ENCODE results near the gene ZNF217.
"Not testable (repeated sequence)": the region's sequence is repeated elsewhere in the genome, so short reads cannot be mapped to it uniquely, and the experiment has no call there.

DNA sequence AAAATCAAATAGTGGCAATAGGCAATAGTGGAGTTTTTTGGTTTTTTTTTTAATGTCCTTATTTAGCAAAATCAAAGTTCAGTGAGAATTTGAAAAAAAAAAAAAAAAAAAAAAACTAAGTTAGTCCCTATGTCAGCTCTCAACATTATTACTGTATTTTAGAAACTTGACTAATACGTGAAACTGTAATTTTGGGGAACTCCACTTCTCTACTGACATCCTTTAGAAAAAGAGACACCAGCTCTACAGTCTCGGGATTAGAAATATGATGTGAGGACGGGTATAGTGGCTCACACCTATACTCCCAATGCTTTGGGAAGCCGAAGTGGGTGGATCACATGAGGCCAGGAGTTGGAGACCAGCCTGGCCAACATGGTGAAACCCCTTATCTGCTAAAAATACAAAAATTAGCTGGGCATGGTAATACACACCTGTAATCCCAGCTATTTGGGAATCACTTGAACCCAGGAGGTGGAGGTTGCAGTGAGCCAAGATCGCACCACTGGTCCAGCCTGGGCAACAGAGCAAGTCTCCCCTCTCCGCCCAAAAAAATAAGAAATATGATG, 8.6 kb downstream of the ZNF217 start:
- TF ChIP-seq, protein P1, sequence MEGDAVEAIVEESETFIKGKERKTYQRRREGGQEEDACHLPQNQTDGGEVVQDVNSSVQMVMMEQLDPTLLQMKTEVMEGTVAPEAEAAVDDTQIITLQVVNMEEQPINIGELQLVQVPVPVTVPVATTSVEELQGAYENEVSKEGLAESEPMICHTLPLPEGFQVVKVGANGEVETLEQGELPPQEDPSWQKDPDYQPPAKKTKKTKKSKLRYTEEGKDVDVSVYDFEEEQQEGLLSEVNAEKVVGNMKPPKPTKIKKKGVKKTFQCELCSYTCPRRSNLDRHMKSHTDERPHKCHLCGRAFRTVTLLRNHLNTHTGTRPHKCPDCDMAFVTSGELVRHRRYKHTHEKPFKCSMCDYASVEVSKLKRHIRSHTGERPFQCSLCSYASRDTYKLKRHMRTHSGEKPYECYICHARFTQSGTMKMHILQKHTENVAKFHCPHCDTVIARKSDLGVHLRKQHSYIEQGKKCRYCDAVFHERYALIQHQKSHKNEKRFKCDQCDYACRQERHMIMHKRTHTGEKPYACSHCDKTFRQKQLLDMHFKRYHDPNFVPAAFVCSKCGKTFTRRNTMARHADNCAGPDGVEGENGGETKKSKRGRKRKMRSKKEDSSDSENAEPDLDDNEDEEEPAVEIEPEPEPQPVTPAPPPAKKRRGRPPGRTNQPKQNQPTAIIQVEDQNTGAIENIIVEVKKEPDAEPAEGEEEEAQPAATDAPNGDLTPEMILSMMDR (conservative IDR thresholded peaks at IDR 0.05; ENCODE audit: low read length), result not testable (repeated sequence)
- TF ChIP-seq EZH2phosphoT487 (IDR thresholded peaks at IDR 0.05; ENCODE audit: borderline replicate concordance), result not testable (repeated sequence)

Measured in Loucy (cell line).